Vagina (tissue), 2 donors: ENCODE results near the gene ZNF385C. TPM values are rescaled to one million over a fixed set of nuclear protein-coding genes. Genes with fewer than 3 reads are reported as not detected.
"Not testable (repeated sequence)": the region's sequence is repeated elsewhere in the genome, so short reads cannot be mapped to it uniquely, and the experiment has no call there.

ENCODE experiments used
- DNase-seq, 2 donors: peaks; one replicate each; pipeline ENCODE4 v3.0.0-alpha.2; 2017; ENCODE audit errors: extremely low spot score in 2 of 2
- H3K27ac ChIP-seq: fragments of 200-600 bp; sonication (generic); one replicate; pipeline ENCODE4 v1.5.1; 2019
- H3K27me3 ChIP-seq: fragments of 200-600 bp; sonication (generic); one replicate; pipeline ENCODE4 v1.5.1; 2019
- H3K36me3 ChIP-seq, 2 donors: fragments of 200-600 bp; sonication (generic); one replicate each; pipeline ENCODE4 v1.5.1; 2017 to 2019
- H3K4me1 ChIP-seq: fragments of 200-600 bp; sonication (generic); one replicate; pipeline ENCODE4 v1.5.1; 2019
- H3K4me3 ChIP-seq, 2 donors: fragments of 200-600 bp; sonication (generic); 1 replicate in 1 of 2; 2 replicates in 1 of 2; pipeline ENCODE4 v1.5.1; 2016 to 2019
- H3K9me3 ChIP-seq: fragments of 200-600 bp; sonication (generic); one replicate; pipeline ENCODE4 v1.5.1; 2019
- CTCF ChIP-seq, 3 experiments: fragments of 450-650 bp in 2 of 3; fragments of 200-600 bp in 1 of 3; sonication (generic) in 1 of 3; IDR thresholded peaks; one replicate each; pipeline ENCODE4 v1.5.1; 2017 to 2019; ENCODE audit warnings: antibody characterized with exemption in 3 of 3, mild to moderate bottlenecking in 2 of 3, moderate library complexity in 2 of 3
- POLR2A ChIP-seq, 2 donors: fragments of 450-650 bp; IDR thresholded peaks; one replicate each; pipeline ENCODE4 v1.6.1; 2017; ENCODE audit warnings: antibody characterized with exemption in 2 of 2, mild to moderate bottlenecking in 2 of 2, moderate library complexity in 2 of 2
- POLR2AphosphoS5 ChIP-seq, 2 donors: sonication (generic); formaldehyde crosslinking; IDR thresholded peaks; one replicate each; pipeline ENCODE4 v1.9.0; 2017; ENCODE audit warnings: antibody characterized with exemption in 2 of 2, mild to moderate bottlenecking in 2 of 2, low read depth in 1 of 2; ENCODE audit not compliant: insufficient read depth in 1 of 2
- intact Hi-C: fragments of 100-400 bp; cut with DNase I; formaldehyde crosslinking; loops from one replicate; pipeline ENCODE4 v1.15.1; 2023
- total RNA-seq: library from RNA; depleted of rRNA; stranded (reverse); fragments of >200 nt; gene quantifications from one replicate; pipeline ENCODE4 v1.2.3, GENCODE V29; 2016

Gene ZNF385C
- total RNA-seq, 1 donor from 2014 or later = 0.49 TPM

GRCh38 chr17:42010898-42011516 lies 87.3 kb downstream of the ZNF385C start:
- intact Hi-C loops = no loop called here
- Histone ChIP-seq H3K36me3 (no peaks in the 10 kb centered on the region), H3K27me3 (no peaks in the 10 kb centered on the region), H3K27ac (no peak overlapping the region), H3K4me3 (no peak overlapping the region), H3K4me1 (peaks cover 74% of the 10 kb centered on the region), H3K9me3 (no peaks in the 10 kb centered on the region)
- no peak for TF ChIP-seq POLR2AphosphoS5 (IDR thresholded peaks at IDR 0.05; ENCODE audit: insufficient read depth in 1 of 2, low read depth in 1 of 2)
- TF ChIP-seq CTCF (IDR thresholded peaks at IDR 0.05) = no peak
- no peak for TF ChIP-seq POLR2A (IDR thresholded peaks at IDR 0.05)
- DNase-seq = no peak

- H3K4me3 ChIP-seq, H3K36me3 ChIP-seq, DNase-seq, intact Hi-C loops, H3K9me3 ChIP-seq, H3K27ac ChIP-seq, H3K27me3 ChIP-seq: not testable (repeated sequence)
- peaks cover 72% of the 10 kb centered on the region for H3K4me1 ChIP-seq
These were observed 88.0 kb downstream of the ZNF385C start for GRCh38 chr17:42010266-42010680.

- Histone ChIP-seq H3K4me3 (no peak overlapping the region), H3K9me3 (no peaks in the 10 kb centered on the region), H3K36me3 (no peaks in the 10 kb centered on the region), H3K4me1 (peaks cover 73% of the 10 kb centered on the region), H3K27ac (no peak overlapping the region), H3K27me3 (no peaks in the 10 kb centered on the region)
- no peak for DNase-seq
- intact Hi-C loops = no loop called here
- TF ChIP-seq POLR2A (IDR thresholded peaks at IDR 0.05) (no peak), POLR2AphosphoS5 (IDR thresholded peaks at IDR 0.05; ENCODE audit: insufficient read depth in 1 of 2, low read depth in 1 of 2) (no peak), CTCF (IDR thresholded peaks at IDR 0.05) (no peak)
These were observed 89.1 kb downstream of the ZNF385C start for GRCh38 chr17:42009170-42009569.

- no peak overlapping the region for H3K4me3 ChIP-seq
- H3K27ac ChIP-seq = no peak overlapping the region
- peaks cover 36% of the 10 kb centered on the region for H3K4me1 ChIP-seq
- H3K9me3 ChIP-seq = no peaks in the 10 kb centered on the region
- peaks cover 0 to 21% of the 10 kb centered on the region in 2 donors for H3K36me3 ChIP-seq
- DNase-seq = no peak
- intact Hi-C loops = no loop called here
- H3K27me3 ChIP-seq = no peaks in the 10 kb centered on the region
- no peak for TF ChIP-seq POLR2A (IDR thresholded peaks at IDR 0.05)
- TF ChIP-seq POLR2AphosphoS5 (IDR thresholded peaks at IDR 0.05; ENCODE audit: insufficient read depth in 1 of 2, low read depth in 1 of 2) = peak in 1 of 2 donors; percentile 28
These were observed 93.1 kb downstream of the ZNF385C start for GRCh38 chr17:42005166-42005565.

GRCh38 chr17:42002792-42003301 lies 95.4 kb downstream of the ZNF385C start:
- no peak for TF ChIP-seq CTCF (IDR thresholded peaks at IDR 0.05)
- TF ChIP-seq POLR2AphosphoS5 (IDR thresholded peaks at IDR 0.05; ENCODE audit: insufficient read depth in 1 of 2, low read depth in 1 of 2) = no peak
- TF ChIP-seq POLR2A (IDR thresholded peaks at IDR 0.05) = no peak
- H3K27me3 ChIP-seq = no peaks in the 10 kb centered on the region
- peaks cover 0 to 41% of the 10 kb centered on the region in 2 donors for H3K36me3 ChIP-seq
- H3K9me3 ChIP-seq = no peaks in the 10 kb centered on the region
- no peak overlapping the region for H3K4me3 ChIP-seq
- DNase-seq = no peak
- peaks cover 24% of the 10 kb centered on the region for H3K4me1 ChIP-seq
- intact Hi-C loops = no loop called here
- H3K27ac ChIP-seq = no peak overlapping the region

GRCh38 chr17:42002175-42002791 lies 96.0 kb downstream of the ZNF385C start:
- Histone ChIP-seq H3K9me3 (no peaks in the 10 kb centered on the region), H3K36me3 (peaks cover 0 to 47% of the 10 kb centered on the region in 2 donors), H3K27ac (no peak overlapping the region), H3K4me1 (peaks cover 24% of the 10 kb centered on the region), H3K4me3 (no peak overlapping the region), H3K27me3 (no peaks in the 10 kb centered on the region)
- DNase-seq = no peak
- TF ChIP-seq POLR2AphosphoS5 (IDR thresholded peaks at IDR 0.05; ENCODE audit: insufficient read depth in 1 of 2, low read depth in 1 of 2) (no peak), CTCF (IDR thresholded peaks at IDR 0.05) (no peak), POLR2A (IDR thresholded peaks at IDR 0.05) (no peak)
- intact Hi-C loops = no loop called here
